Ectodermal cell (in vitro differentiated cells): ENCODE data around the gene FALEC.

Experiments
- H3K27ac ChIP-seq: 2 replicates; pipeline ENCODE4 v1.7.0; 2013; ENCODE audit warnings: mild to moderate bottlenecking, low read depth, low read length; ENCODE audit not compliant: insufficient read depth, poor library complexity, severe bottlenecking
- H3K27me3 ChIP-seq: 2 replicates; pipeline ENCODE4 v1.7.0; 2013; ENCODE audit warnings: mild to moderate bottlenecking, low read length; ENCODE audit not compliant: insufficient read depth, control insufficient read depth, poor library complexity, severe bottlenecking
- H3K36me3 ChIP-seq: one replicate; pipeline ENCODE4 v1.7.0; 2013; ENCODE audit warnings: low read length; ENCODE audit not compliant: control insufficient read depth, insufficient read depth
- H3K4me1 ChIP-seq: one replicate; pipeline ENCODE4 v1.7.0; 2013; ENCODE audit warnings: low read length; ENCODE audit not compliant: control insufficient read depth, insufficient read depth
- H3K4me3 ChIP-seq: 2 replicates; pipeline ENCODE4 v1.7.0; 2013; ENCODE audit warnings: low read depth, low read length, control low read depth; ENCODE audit not compliant: insufficient read depth
- H3K9me3 ChIP-seq: 2 replicates; pipeline ENCODE4 v1.7.0; 2013; ENCODE audit warnings: mild to moderate bottlenecking, low read length, moderate library complexity; ENCODE audit not compliant: control insufficient read depth
- WGBS, 2 experiments: methylation state at CpG; one replicate each; pipeline ENCODE4 v1.1.7; 2013; ENCODE audit warnings: missing lambda C conversion rate in 2 of 2; 5-methylcytosine and 5-hydroxymethylcytosine counted together

Gene FALEC

GRCh38 chr1:150479927-150480352 lies 35.6 kb upstream of the FALEC start:
- no peaks in the 10 kb centered on the region for H3K4me1 ChIP-seq
- H3K27me3 ChIP-seq = no peaks in the 10 kb centered on the region
- 90 to 92% methylated on average over 2 of the region's 2 CpGs for WGBS, 2 experiments
- H3K4me3 ChIP-seq = no peak overlapping the region
- H3K27ac ChIP-seq = no peak overlapping the region
- H3K9me3 ChIP-seq = no peaks in the 10 kb centered on the region
- no peaks in the 10 kb centered on the region for H3K36me3 ChIP-seq

- 78 to 90% methylated on average over 4 of the region's 5 CpGs for WGBS, 2 experiments
- Histone ChIP-seq H3K27ac (no peak overlapping the region), H3K4me3 (no peak overlapping the region), H3K9me3 (no peaks in the 10 kb centered on the region), H3K27me3 (no peaks in the 10 kb centered on the region), H3K36me3 (no peaks in the 10 kb centered on the region), H3K4me1 (no peaks in the 10 kb centered on the region)
Observed at GRCh38 chr1:150484431-150484830, 31.1 kb upstream of the FALEC start.

GRCh38 chr1:150484861-150485260 lies 30.7 kb upstream of the FALEC start:
- WGBS, 2 experiments = 59 to 71% methylated on average over 2 of the region's 2 CpGs
- Histone ChIP-seq H3K36me3 (peaks cover 1% of the 10 kb centered on the region), H3K9me3 (no peaks in the 10 kb centered on the region), H3K27me3 (no peaks in the 10 kb centered on the region), H3K27ac (no peak overlapping the region), H3K4me3 (no peak overlapping the region), H3K4me1 (no peaks in the 10 kb centered on the region)

- no peak within 1 kb of the TSS for H3K27ac ChIP-seq
- H3K4me1 ChIP-seq = no peaks in the 10 kb centered on the region
- peaks cover 22% of the 10 kb centered on the region for H3K36me3 ChIP-seq
- peak within 1 kb of the TSS; percentile 62 for H3K4me3 ChIP-seq
- H3K9me3 ChIP-seq = no peaks in the 10 kb centered on the region
- H3K27me3 ChIP-seq = no peaks in the 10 kb centered on the region
- WGBS, 2 experiments = 1 to 2% methylated on average over 30 of the region's 30 CpGs
Observed at GRCh38 chr1:150486966-150487762, 28.4 kb upstream of the FALEC start, which contains the start of gene TARS2. TSS of gene TARS2 (plus strand) at chr1:150487419. CDS start at chr1:150487451, 32 bp downstream.

- Histone ChIP-seq H3K36me3 (peaks cover 24% of the 10 kb centered on the region), H3K4me3 (peak overlapping the region; percentile 62), H3K4me1 (no peaks in the 10 kb centered on the region), H3K27ac (no peak overlapping the region), H3K27me3 (no peaks in the 10 kb centered on the region), H3K9me3 (no peaks in the 10 kb centered on the region)
- 9% methylated on average over 7 of the region's 7 CpGs for WGBS, 2 experiments
Observed at GRCh38 chr1:150487763-150488115, 27.8 kb upstream of the FALEC start.

- Histone ChIP-seq H3K9me3 (no peaks in the 10 kb centered on the region), H3K27me3 (no peaks in the 10 kb centered on the region), H3K4me3 (no peak overlapping the region), H3K4me1 (no peaks in the 10 kb centered on the region), H3K27ac (no peak overlapping the region), H3K36me3 (peaks cover 35% of the 10 kb centered on the region)
- 96 to 97% methylated on average over 8 of the region's 8 CpGs for WGBS, 2 experiments
Observed at GRCh38 chr1:150493175-150493574, 22.4 kb upstream of the FALEC start.

GRCh38 chr1:150498342-150498741 lies 17.2 kb upstream of the FALEC start:
- Histone ChIP-seq H3K4me1 (no peaks in the 10 kb centered on the region), H3K27me3 (no peaks in the 10 kb centered on the region), H3K27ac (no peak overlapping the region), H3K4me3 (no peak overlapping the region), H3K36me3 (peaks cover 20% of the 10 kb centered on the region), H3K9me3 (no peaks in the 10 kb centered on the region)
- 92 to 94% methylated on average over 10 of the region's 10 CpGs for WGBS, 2 experiments

- no peak overlapping the region for H3K4me3 ChIP-seq
- peaks cover 13% of the 10 kb centered on the region for H3K4me1 ChIP-seq
- 93 to 95% methylated on average over 6 of the region's 6 CpGs for WGBS, 2 experiments
- no peaks in the 10 kb centered on the region for H3K27me3 ChIP-seq
- H3K36me3 ChIP-seq = peaks cover 6% of the 10 kb centered on the region
- H3K27ac ChIP-seq = no peak overlapping the region
- H3K9me3 ChIP-seq = no peaks in the 10 kb centered on the region
Observed at GRCh38 chr1:150505431-150505830, 10.1 kb upstream of the FALEC start.

- no peak within 1 kb of the TSS for H3K27ac ChIP-seq
- WGBS, 2 experiments = 79 to 84% methylated on average over 7 of the region's 7 CpGs
Observed at GRCh38 chr1:150507912-150508864, 7.4 kb upstream of the FALEC start, which contains the start of gene ECM1. TSS of gene ECM1 (plus strand) at chr1:150508109. CDS start at chr1:150508210, 101 bp downstream.

GRCh38 chr1:150508982-150509381 lies 6.6 kb upstream of the FALEC start:
- no peak overlapping the region for H3K4me3 ChIP-seq
- H3K9me3 ChIP-seq = no peaks in the 10 kb centered on the region
- no peaks in the 10 kb centered on the region for H3K27me3 ChIP-seq
- no peak overlapping the region for H3K27ac ChIP-seq
- H3K4me1 ChIP-seq = peaks cover 13% of the 10 kb centered on the region
- peaks cover 6% of the 10 kb centered on the region for H3K36me3 ChIP-seq
- WGBS, 2 experiments = 81 to 85% methylated on average over 4 of the region's 4 CpGs

More at GRCh38 chr1:150507912-150508864, 7.4 kb upstream of the FALEC start, which contains the start of gene ECM1:
- H3K4me1 ChIP-seq = peaks cover 13% of the 10 kb centered on the region
- H3K27me3 ChIP-seq = no peaks in the 10 kb centered on the region
- H3K36me3 ChIP-seq = peaks cover 6% of the 10 kb centered on the region
- no peaks in the 10 kb centered on the region for H3K9me3 ChIP-seq
- no peak within 1 kb of the TSS for H3K4me3 ChIP-seq
